Kidney (tissue), 14 donors: Measurements from ENCODE around the gene TTC28. TPM values are rescaled to one million over a fixed set of nuclear protein-coding genes. Genes with fewer than 3 reads are reported as not detected.

Experiments
- DNase-seq, 5 donors: peaks; one replicate each; pipeline ENCODE4 v3.0.0-alpha.2; 2013 to 2020
- FAIRE-seq: peaks from 2 replicates; lab custom pipeline; 2012; peaks lifted over from hg19 to GRCh38; lab: Jason Lieb, UNC
- H3K27ac ChIP-seq, 2 donors: one replicate each; pipeline ENCODE4 v1.7.0; 2013; ENCODE audit warnings: low read depth in 2 of 2, low read length in 2 of 2, inconsistent platforms in 1 of 2
- H3K27me3 ChIP-seq: one replicate; pipeline ENCODE4 v1.7.1; 2013; ENCODE audit warnings: low read length, inconsistent platforms; ENCODE audit not compliant: control insufficient read depth, insufficient read depth
- H3K36me3 ChIP-seq, 3 donors: one replicate each; pipeline versions ENCODE4 v1.7.0 to v1.7.1; 2013; ENCODE audit warnings: low read length in 3 of 3, control low read depth in 1 of 3, inconsistent platforms in 1 of 3; ENCODE audit not compliant: insufficient read depth in 3 of 3, control insufficient read depth in 2 of 3
- H3K4me1 ChIP-seq, 3 donors: one replicate each; pipeline versions ENCODE4 v1.7.0 to v1.7.1; 2013; ENCODE audit warnings: low read length in 3 of 3, inconsistent platforms in 1 of 3, low read depth in 1 of 3; ENCODE audit not compliant: control insufficient read depth in 2 of 3, insufficient read depth in 2 of 3
- H3K4me3 ChIP-seq, 3 donors: one replicate each; pipeline versions ENCODE4 v1.7.0 to v1.8.1; 2013; ENCODE audit warnings: low read length in 3 of 3, control low read depth in 1 of 3, inconsistent platforms in 1 of 3
- H3K9ac ChIP-seq, 3 donors: one replicate each; pipeline versions ENCODE4 v1.7.0 to v1.7.1; 2013; ENCODE audit warnings: low read length in 3 of 3, control low read depth in 1 of 3, inconsistent platforms in 1 of 3
- H3K9me3 ChIP-seq, 3 donors: one replicate each; pipeline versions ENCODE4 v1.7.0 to v1.7.1; 2013; ENCODE audit warnings: low read length in 3 of 3, control low read depth in 1 of 3, inconsistent platforms in 1 of 3; ENCODE audit not compliant: control insufficient read depth in 2 of 3, insufficient read depth in 1 of 3
- CTCF ChIP-seq: IDR thresholded peaks from 3 replicates; pipeline ENCODE4 v1.5.1; 2012; ENCODE audit warnings: mild to moderate bottlenecking, moderate library complexity, borderline replicate concordance; ENCODE audit not compliant: insufficient read depth; ENCODE audit errors: extremely low read depth
- intact Hi-C: fragments of 100-400 bp; cut with DNase I; formaldehyde crosslinking; loops from one replicate; pipeline ENCODE4 v1.11.1; 2022
- polyA plus RNA-seq: library from polyadenylated mRNA; stranded (reverse); fragments of 350-450 nt; fragmentation: Illumina TruSeq; extraction: RNeasy Lipid Tissue Mini Kit (QIAGEN cat#74804); gene quantifications from one replicate; pipeline ENCODE4 v1.2.3, GENCODE V29; 2014; ENCODE audit warnings: low read depth, low replicate concordance; ENCODE audit not compliant: insufficient read depth
- total RNA-seq: library from RNA; stranded (reverse); fragmentation: NEBNext Ultra II Directional; extraction: Animal tissue kit (Norgen Biotek cat#: 25700); gene quantifications from one replicate; pipeline ENCODE4 v1.2.1, GENCODE V29; 2021
- donor health status: control.
- donor health status: control.
- donor health status: control.
- donor health status: control.
- donor health status: control.
- donor health status: DM: yes; HTN: yes; CAD: no.
- donor health status: Normal renal cell carcinoma (clear cell type).

The TTC28 gene
- total and polyA plus RNA-seq, 2 donors from 2014 or later: 3.5 to 40.2 TPM

GRCh38 chr22:28440592-28441390, 238.8 kb downstream of the TTC28 start:
- H3K4me1 ChIP-seq: peaks cover 0 to 8% (median 7%) of the 10 kb centered on the region in 3 donors
- H3K9ac ChIP-seq: no peak overlapping the region
- no peak overlapping the region for H3K27ac ChIP-seq
- no peaks in the 10 kb centered on the region for H3K27me3 ChIP-seq
- no peaks in the 10 kb centered on the region for H3K9me3 ChIP-seq
- intact Hi-C loops: no loop called here
- H3K36me3 ChIP-seq: no peaks in the 10 kb centered on the region
- DNase-seq (peak in 2 of 5 donors; percentile 29 to 31), FAIRE-seq (no peak)
- no peak for TF ChIP-seq CTCF
- H3K4me3 ChIP-seq: peak overlapping the region; percentile 18 to 94 (median 64)

DNA sequence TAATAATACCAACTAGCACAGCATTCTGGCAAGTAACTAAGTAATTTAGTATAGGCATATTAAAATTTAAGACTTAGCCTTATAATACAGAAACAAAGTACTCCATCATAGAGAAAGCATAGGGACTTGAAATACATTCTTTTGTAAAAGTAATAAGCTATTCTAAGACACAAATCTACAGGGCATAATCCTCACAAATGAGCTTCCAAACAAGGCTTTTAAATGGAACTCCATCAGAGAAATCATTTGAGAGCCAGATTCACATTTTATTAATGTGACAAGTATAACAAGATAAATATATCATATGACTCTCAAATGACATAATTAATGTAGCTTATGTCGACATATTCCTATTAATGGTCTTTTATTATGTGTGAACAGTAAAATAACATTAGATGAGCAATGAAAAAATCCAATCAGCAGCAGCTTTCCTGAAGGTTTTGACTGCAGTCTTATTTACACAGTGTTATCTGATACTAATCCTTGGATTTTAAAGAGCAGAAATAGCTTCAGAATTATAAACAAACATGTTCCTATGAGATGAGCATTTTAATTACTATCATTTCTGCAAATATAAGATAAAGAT, 241.4 kb downstream of the TTC28 start:
- TF ChIP-seq CTCF: no peak
- Histone ChIP-seq H3K27me3 (no peaks in the 10 kb centered on the region), H3K27ac (no peak overlapping the region), H3K36me3 (no peaks in the 10 kb centered on the region), H3K4me3 (no peak overlapping the region), H3K4me1 (peaks cover 0 to 10% (median 10%) of the 10 kb centered on the region in 3 donors), H3K9ac (no peak overlapping the region), H3K9me3 (no peaks in the 10 kb centered on the region)
- DNase-seq (peak in 1 of 5 donors; percentile 26), FAIRE-seq (no peak)
- intact Hi-C loops: no loop called here

DNA sequence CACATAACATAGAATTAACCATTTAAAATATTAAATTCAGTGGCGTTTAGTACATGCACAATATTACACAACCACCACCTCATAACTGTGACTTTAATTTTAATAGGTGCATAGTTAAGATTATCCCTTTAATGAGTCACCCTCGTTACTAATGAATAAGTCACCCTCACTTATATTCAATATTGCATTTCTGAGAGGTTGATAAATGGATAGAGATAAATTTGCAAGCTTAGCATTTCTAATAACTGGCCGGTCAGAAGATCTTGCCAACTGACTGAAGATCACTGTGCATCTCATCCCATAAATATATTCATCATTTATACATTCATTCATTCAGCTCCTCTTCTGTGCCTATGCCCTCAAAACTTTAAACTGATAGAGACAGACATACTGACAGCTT, 243.7 kb downstream of the TTC28 start:
- H3K9ac ChIP-seq: no peak overlapping the region
- intact Hi-C loops: no loop called here
- H3K4me1 ChIP-seq: peaks cover 0 to 10% (median 5%) of the 10 kb centered on the region in 3 donors
- H3K4me3 ChIP-seq: no peak overlapping the region
- H3K27me3 ChIP-seq: no peaks in the 10 kb centered on the region
- DNase-seq: no peak
- no peak for TF ChIP-seq CTCF
- FAIRE-seq: no peak
- H3K36me3 ChIP-seq: no peaks in the 10 kb centered on the region
- no peaks in the 10 kb centered on the region for H3K9me3 ChIP-seq
- H3K27ac ChIP-seq: no peak overlapping the region
